Activated naive CD4-positive, alpha-beta T cell treated with Interleukin-2 at 50 U/mL for 16 hours (primary cell): ENCODE results near the gene SCOC.

ENCODE experiments used
- DNase-seq: peaks from one replicate; pipeline ENCODE4 v3.0.0-alpha.2; 2020

SCOC gene

GRCh38 chr4:140373328-140374129 lies at the start of gene SCOC:
TSS of gene SCOC (plus strand) at chr4:140373646. CDS start at chr4:140379171, 5,525 bp downstream.
- DNase-seq, result peak; percentile 97

- no peak for DNase-seq
Measured at GRCh38 chr4:140326395-140326993, 47.0 kb upstream of the SCOC start.

- no peak for DNase-seq
Measured at GRCh38 chr4:140330311-140330900, 43.0 kb upstream of the SCOC start.

GRCh38 chr4:140331245-140331644 lies 42.2 kb upstream of the SCOC start:
- DNase-seq, result no peak

GRCh38 chr4:140331876-140332275 lies 41.6 kb upstream of the SCOC start:
- no peak for DNase-seq

- no peak for DNase-seq
Measured at GRCh38 chr4:140332734-140333133, 40.7 kb upstream of the SCOC start.

GRCh38 chr4:140333523-140333922 lies 39.9 kb upstream of the SCOC start:
- DNase-seq, result no peak

- DNase-seq, result no peak
Measured at GRCh38 chr4:140335076-140335475, 38.4 kb upstream of the SCOC start.

- no peak for DNase-seq
Measured at GRCh38 chr4:140336730-140337129, 36.7 kb upstream of the SCOC start.

GRCh38 chr4:140342620-140343019 lies 30.8 kb upstream of the SCOC start:
- no peak for DNase-seq

GRCh38 chr4:140343303-140343702 lies 30.1 kb upstream of the SCOC start:
- DNase-seq, result no peak

GRCh38 chr4:140344101-140344500 lies 29.3 kb upstream of the SCOC start:
- no peak for DNase-seq

- DNase-seq, result no peak
Measured at GRCh38 chr4:140344621-140345020, 28.8 kb upstream of the SCOC start.

GRCh38 chr4:140346136-140346535 lies 27.3 kb upstream of the SCOC start:
- DNase-seq, result no peak

GRCh38 chr4:140349816-140350215 lies 23.6 kb upstream of the SCOC start:
- no peak for DNase-seq

GRCh38 chr4:140351093-140352075 lies 22.1 kb upstream of the SCOC start:
- DNase-seq, result no peak

GRCh38 chr4:140353786-140354185 lies 19.7 kb upstream of the SCOC start:
- DNase-seq, result no peak

- DNase-seq, result no peak
Measured at GRCh38 chr4:140355288-140355687, 18.2 kb upstream of the SCOC start.

GRCh38 chr4:140357868-140358267 lies 15.6 kb upstream of the SCOC start:
- no peak for DNase-seq

- DNase-seq, result no peak
Measured at GRCh38 chr4:140358281-140358680, 15.2 kb upstream of the SCOC start.

- peak; percentile 78 for DNase-seq
Measured at GRCh38 chr4:140359562-140360427, 13.7 kb upstream of the SCOC start.

- no peak for DNase-seq
Measured at GRCh38 chr4:140361099-140361498, 12.3 kb upstream of the SCOC start.
